ENCODE data around the gene CCDC106. TPM values are rescaled to one million over a fixed set of nuclear protein-coding genes. Genes with fewer than 3 reads are reported as not detected.

CCDC106 gene
- total RNA-seq, 4 donors from 2014 or later, result 8.1 to 17.4 (median 14.0) TPM

GRCh38 chr19:55642153-55643002, 5.6 kb upstream of the CCDC106 start:
- Histone ChIP-seq H3K36me3 (peaks cover 0 to 16% (median 0%) of the 10 kb centered on the region in 3 donors), H3K4me1 (peaks cover 3 to 63% (median 18%) of the 10 kb centered on the region in 4 donors), H3K27ac (peak overlapping the region; percentile 84 to 97 (median 88)), H3K9me3 (no peaks in the 10 kb centered on the region), H3K4me3 (peak overlapping the region; percentile 85 to 92 (median 88)), H3K27me3 (no peaks in the 10 kb centered on the region)
- TF ChIP-seq POLR2A (IDR thresholded peaks at IDR 0.05) (peak in 1 of 2 donors; percentile 19), CTCF (IDR thresholded peaks at IDR 0.05) (no peak)
- DNase-seq, result peak in 2 of 3 donors; percentile 45 to 59

GRCh38 chr19:55643003-55643886, 4.8 kb upstream of the CCDC106 start, which contains the start of gene ZNF581:
TSS of gene ZNF581 (plus strand) at chr19:55643649. CDS start at chr19:55644572, 923 bp downstream.
- Histone ChIP-seq H3K36me3 (peaks cover 0 to 13% (median 0%) of the 10 kb centered on the region in 3 donors), H3K27me3 (no peaks in the 10 kb centered on the region), H3K27ac (peak within 1 kb of the TSS; percentile 84 to 97 (median 88)), H3K4me3 (peak within 1 kb of the TSS; percentile 85 to 92 (median 88)), H3K4me1 (peaks cover 3 to 58% (median 20%) of the 10 kb centered on the region in 4 donors), H3K9me3 (no peaks in the 10 kb centered on the region)
- TF ChIP-seq CTCF (IDR thresholded peaks at IDR 0.05), result no peak
- TF ChIP-seq POLR2A (IDR thresholded peaks at IDR 0.05), result peak in 1 of 2 donors; percentile 10
- DNase-seq, result peak; percentile 77 to 90 (median 83)

- Histone ChIP-seq H3K4me1 (peaks cover 3 to 62% (median 24%) of the 10 kb centered on the region in 4 donors), H3K27me3 (no peaks in the 10 kb centered on the region), H3K4me3 (peak overlapping the region; percentile 85 to 92 (median 88)), H3K27ac (peak overlapping the region; percentile 84 to 97 (median 88)), H3K9me3 (no peaks in the 10 kb centered on the region), H3K36me3 (peaks cover 0 to 10% (median 0%) of the 10 kb centered on the region in 3 donors)
- DNase-seq, result peak in 1 of 3 donors; percentile 55
- TF ChIP-seq POLR2A (IDR thresholded peaks at IDR 0.05) (no peak), CTCF (IDR thresholded peaks at IDR 0.05) (no peak)
Measured at GRCh38 chr19:55643887-55644176, 4.2 kb upstream of the CCDC106 start.

GRCh38 chr19:55644191-55644833, 3.7 kb upstream of the CCDC106 start:
- H3K36me3 ChIP-seq, result peaks cover 0 to 10% (median 0%) of the 10 kb centered on the region in 3 donors
- H3K9me3 ChIP-seq, result no peaks in the 10 kb centered on the region
- H3K4me1 ChIP-seq, result peaks cover 3 to 66% (median 29%) of the 10 kb centered on the region in 4 donors
- no peak for DNase-seq
- TF ChIP-seq POLR2A (IDR thresholded peaks at IDR 0.05) (no peak), CTCF (IDR thresholded peaks at IDR 0.05) (no peak)
- H3K4me3 ChIP-seq, result peak overlapping the region; percentile 85 to 92 (median 88)
- no peaks in the 10 kb centered on the region for H3K27me3 ChIP-seq
- H3K27ac ChIP-seq, result peak overlapping the region; percentile 84 to 97 (median 88)

All from Peyer's patch (tissue), 4 donors.